IMR-90 (cell line): ENCODE measurements around the gene ZNF503. TPM values are rescaled to one million over a fixed set of nuclear protein-coding genes. Genes with fewer than 3 reads are reported as not detected.

Experiments
- ATAC-seq: fragments of 200-7000 bp; cut with Tn5 transposase; 2 replicates; pipeline ENCODE4 v1.9.1; 2020; ENCODE audit warnings: low read depth, mild to moderate bottlenecking, moderate library complexity
- BruUV-seq: library from RNA; stranded (reverse); fragments of 400-500 nt; replicated peaks from 2 replicates; lab custom pipeline; 2021; lab: Mats Ljungman, UMichigan
- CTCF ChIA-PET: fragments of 300-600 bp; formaldehyde crosslinking; extraction: SDS; loops from one replicate; lab custom pipeline; 2021; ENCODE audit warnings: antibody characterized with exemption; lab: Yijun Ruan, JAX
- POLR2A ChIA-PET: fragments of 300-600 bp; sonication (Branson Sonifier 250); formaldehyde crosslinking; loops from one replicate; lab custom pipeline; 2022; ENCODE audit warnings: antibody characterized with exemption; ENCODE audit not compliant: unreplicated experiment; lab: Charles Lee
- DNase-seq: peaks from one replicate; pipeline ENCODE4 v3.0.0; 2013
- H2AFZ ChIP-seq: replicated peaks from 2 replicates; pipeline ENCODE3; 2013; ENCODE audit warnings: low read length, mild to moderate bottlenecking; ENCODE audit not compliant: poor library complexity
- H2AK5ac ChIP-seq: 2 replicates; pipeline ENCODE4 v1.6.1; 2013; ENCODE audit warnings: low read depth, low read length, inconsistent platforms
- H2AK9ac ChIP-seq: replicated peaks from 2 replicates; pipeline ENCODE3; 2013; ENCODE audit warnings: mild to moderate bottlenecking, low read depth, low read length, moderate library complexity; ENCODE audit not compliant: poor library complexity
- H2BK120ac ChIP-seq: 2 replicates; pipeline ENCODE4 v1.6.1; 2013; ENCODE audit warnings: low read depth, low read length, inconsistent platforms
- H2BK15ac ChIP-seq: 3 replicates; pipeline ENCODE4 v1.6.1; 2013; ENCODE audit warnings: low read depth, low read length, inconsistent platforms
- H2BK20ac ChIP-seq: 2 replicates; pipeline ENCODE4 v1.6.1; 2013; ENCODE audit warnings: low read depth, mild to moderate bottlenecking, inconsistent platforms, low read length, moderate library complexity
- H2BK5ac ChIP-seq: 2 replicates; pipeline ENCODE4 v1.6.1; 2013; ENCODE audit warnings: mild to moderate bottlenecking, low read depth, low read length, inconsistent platforms; ENCODE audit not compliant: poor library complexity, severe bottlenecking
- H3K14ac ChIP-seq: replicated peaks from 2 replicates; pipeline ENCODE4 v1.6.1; 2013; ENCODE audit warnings: low read depth, low read length, inconsistent platforms
- H3K18ac ChIP-seq: 2 replicates; pipeline ENCODE4 v1.6.1; 2013; ENCODE audit warnings: low read depth, low read length, control low read depth
- H3K23ac ChIP-seq: 2 replicates; pipeline ENCODE4 v1.6.1; 2013; ENCODE audit warnings: low read depth, low read length, inconsistent platforms
- H3K27ac ChIP-seq: 2 replicates; pipeline ENCODE4 v1.5.1; 2013; ENCODE audit warnings: mild to moderate bottlenecking, control low read depth, low read length; ENCODE audit not compliant: insufficient read depth
- H3K27me3 ChIP-seq: 2 replicates; pipeline ENCODE4 v1.6.1; 2013; ENCODE audit warnings: low read length; ENCODE audit not compliant: control insufficient read depth, insufficient read depth
- H3K36me3 ChIP-seq: 2 replicates; pipeline ENCODE4 v1.6.1; 2013; ENCODE audit warnings: low read length, mixed read lengths; ENCODE audit not compliant: control insufficient read depth, insufficient read depth
- H3K4ac ChIP-seq: 2 replicates; pipeline ENCODE4 v1.6.1; 2013; ENCODE audit warnings: low read depth, low read length, inconsistent platforms
- H3K4me1 ChIP-seq: 2 replicates; pipeline ENCODE4 v1.6.1; 2013; ENCODE audit warnings: low read length, mixed read lengths; ENCODE audit not compliant: control insufficient read depth, insufficient read depth
- H3K4me2 ChIP-seq: 2 replicates; pipeline ENCODE4 v1.6.1; 2013; ENCODE audit warnings: low read depth, mild to moderate bottlenecking, control low read depth, low read length, moderate library complexity
- H3K4me3 ChIP-seq: 2 replicates; pipeline ENCODE4 v1.5.1; 2013; ENCODE audit warnings: low read depth, mild to moderate bottlenecking, control low read depth, low read length, moderate library complexity; ENCODE audit not compliant: insufficient read depth
- H3K56ac ChIP-seq: 2 replicates; pipeline ENCODE4 v1.6.1; 2013; ENCODE audit warnings: low read length, inconsistent platforms; ENCODE audit not compliant: insufficient read depth; ENCODE audit errors: extremely low read depth
- H3K79me1 ChIP-seq, 2 experiments: 2 replicates each; pipeline ENCODE4 v1.6.1; 2013; ENCODE audit warnings: low read length in 2 of 2, inconsistent platforms in 1 of 2, low read depth in 1 of 2
- H3K9ac ChIP-seq: 2 replicates; pipeline ENCODE4 v1.6.1; 2013; ENCODE audit warnings: low read depth, low read length, control low read depth
- H3K9me1 ChIP-seq: 2 replicates; pipeline ENCODE4 v1.6.1; 2013; ENCODE audit warnings: low read length, inconsistent platforms; ENCODE audit not compliant: insufficient read depth
- H3K9me3 ChIP-seq: 2 replicates; pipeline ENCODE4 v1.6.1; 2013; ENCODE audit warnings: low read length; ENCODE audit not compliant: control insufficient read depth, insufficient read depth
- H4K20me1 ChIP-seq: 2 replicates; pipeline ENCODE4 v1.6.1; 2013; ENCODE audit warnings: low read length, inconsistent platforms; ENCODE audit not compliant: insufficient read depth
- H4K5ac ChIP-seq: 2 replicates; pipeline ENCODE4 v1.6.1; 2013; ENCODE audit warnings: mild to moderate bottlenecking, low read depth, low read length, control low read depth
- H4K8ac ChIP-seq, 2 experiments: 2 replicates each; pipeline ENCODE4 v1.6.1; 2013; ENCODE audit warnings: low read depth in 2 of 2, low read length in 2 of 2, control low read depth in 1 of 2, inconsistent platforms in 1 of 2
- H4K91ac ChIP-seq: 2 replicates; pipeline ENCODE4 v1.6.1; 2013; ENCODE audit warnings: low read depth, low read length, inconsistent platforms; ENCODE audit not compliant: insufficient read depth
- BHLHE40 ChIP-seq: fragments of 150-350 bp; IDR thresholded peaks from 2 replicates; pipeline ENCODE4 v1.6.1; 2016; ENCODE audit warnings: mild to moderate bottlenecking, low read depth, low read length
- CHD1 ChIP-seq: IDR thresholded peaks from 2 replicates; pipeline ENCODE4 v1.6.1; 2012; ENCODE audit warnings: low read depth, low read length, improper control_type of control experiment
- CTCF ChIP-seq: conservative IDR thresholded peaks from 2 replicates; pipeline ENCODE4 v1.5.1; 2012; ENCODE audit warnings: mild to moderate bottlenecking, low read depth, low read length, improper control_type of control experiment
- ELK1 ChIP-seq: fragments of 150-350 bp; IDR thresholded peaks from 2 replicates; pipeline ENCODE4 v1.6.1; 2016; ENCODE audit warnings: low read depth, mild to moderate bottlenecking, low read length, moderate library complexity, borderline replicate concordance
- FOS ChIP-seq: fragments of 150-350 bp; IDR thresholded peaks from 2 replicates; pipeline ENCODE4 v1.6.1; 2016; ENCODE audit warnings: low read depth, low read length
- MAFK ChIP-seq: IDR thresholded peaks from 2 replicates; pipeline ENCODE4 v1.6.1; 2012; ENCODE audit warnings: low read depth, low read length, improper control_type of control experiment
- MAZ ChIP-seq: IDR thresholded peaks from 2 replicates; pipeline ENCODE4 v1.6.1; 2012; ENCODE audit warnings: low read depth, mild to moderate bottlenecking, low read length, improper control_type of control experiment, moderate library complexity, borderline replicate concordance
- MXI1 ChIP-seq: IDR thresholded peaks from 2 replicates; pipeline ENCODE4 v1.6.1; 2012; ENCODE audit warnings: low read depth, mild to moderate bottlenecking, low read length, moderate library complexity, borderline replicate concordance
- NFE2L2 ChIP-seq: fragments of 150-350 bp; IDR thresholded peaks from 2 replicates; pipeline ENCODE4 v1.6.1; 2016; ENCODE audit warnings: low read depth, mild to moderate bottlenecking, low read length
- POLR2A ChIP-seq: IDR thresholded peaks from 2 replicates; pipeline ENCODE4 v1.6.1; 2012; ENCODE audit warnings: mild to moderate bottlenecking, low read depth, low read length
- RAD21 ChIP-seq: IDR thresholded peaks from 2 replicates; pipeline ENCODE4 v1.6.1; 2012; ENCODE audit warnings: low read length, improper control_type of control experiment
- RCOR1 ChIP-seq: IDR thresholded peaks from 2 replicates; pipeline ENCODE4 v1.6.1; 2012; ENCODE audit warnings: mild to moderate bottlenecking, low read length, improper control_type of control experiment; ENCODE audit not compliant: insufficient replicate concordance
- RFX5 ChIP-seq: IDR thresholded peaks from 2 replicates; pipeline ENCODE4 v1.8.0; 2012; ENCODE audit warnings: low read depth, mild to moderate bottlenecking, low read length, moderate library complexity
- SMC3 ChIP-seq: fragments of 150-350 bp; IDR thresholded peaks from 2 replicates; pipeline ENCODE4 v1.6.1; 2016; ENCODE audit warnings: low read depth, mild to moderate bottlenecking, antibody characterized with exemption, low read length, moderate library complexity
- USF2 ChIP-seq: fragments of 150-350 bp; IDR thresholded peaks from 2 replicates; pipeline ENCODE4 v1.6.1; 2017; ENCODE audit warnings: mild to moderate bottlenecking, antibody characterized with exemption, low read length, low read depth
- WGBS, 2 experiments: methylation state at CpG; one replicate each; pipeline versions ENCODE4 v1.1.5 to v1.1.7; 2013; ENCODE audit warnings: missing lambda C conversion rate in 2 of 2; ENCODE audit not compliant: insufficient read length in 1 of 2; ENCODE audit errors: extremely low coverage in 2 of 2; 5-methylcytosine and 5-hydroxymethylcytosine counted together
- dilution Hi-C: fragments of 300-500 bp; cut with HindIII; formaldehyde crosslinking; loops from one replicate; pipeline ENCODE4 v1.14.3; 2018; ENCODE audit warnings: low sequenced_read_pairs; ENCODE audit not compliant: unreplicated experiment
- in situ Hi-C: fragments of 300-500 bp; cut with MboI; formaldehyde crosslinking; loops from 3 replicates; pipeline ENCODE4 v1.14.3; 2019; ENCODE audit warnings: low sequenced_read_pairs, inconsistent platforms, mixed read lengths
- intact Hi-C: fragments of 100-400 bp; cut with micrococcal nuclease; formaldehyde crosslinking; loops from 2 replicates; pipeline ENCODE4 v1.10.0; 2022
- polyA plus RNA-seq, 3 experiments: library from polyadenylated mRNA; depleted of rRNA; stranded (reverse); fragments of >200 nt; gene quantifications; 2 replicates each; pipeline ENCODE4 v1.2.3, GENCODE V29; 2012; ENCODE audit warnings: low replicate concordance in 1 of 3
- total RNA-seq: library from RNA; depleted of rRNA; stranded (reverse); fragments of >200 nt; gene quantifications from 2 replicates; pipeline ENCODE4 v1.2.3, GENCODE V29; 2012

Gene ZNF503
- total and polyA plus RNA-seq, 2 of the 4 experiments (the other 2 are of a cell fraction): 0.36 to 5.8 TPM

- BruUV-seq: no TSS peak
- in situ Hi-C loops (no loop called here), dilution Hi-C loops (no loop called here), intact Hi-C loops (no loop called here)
- Histone ChIP-seq H2AFZ (no peak overlapping the region), H4K91ac (no peak overlapping the region), H2BK15ac (no peak overlapping the region), H3K27me3 (no peaks in the 10 kb centered on the region; the same call in 1 of the 2 replicates), H4K20me1 (no peaks in the 10 kb centered on the region), H3K4ac (no peak overlapping the region), H3K4me2 (no peak overlapping the region), H2AK5ac (no peak overlapping the region), H3K56ac (no peak overlapping the region), H3K4me1 (peaks cover 5% of the 10 kb centered on the region; the same call in 1 of the 2 replicates), H3K9me3 (no peaks in the 10 kb centered on the region), H3K27ac (no peak overlapping the region), H2BK20ac (no peak overlapping the region), H3K18ac (no peak overlapping the region), H3K36me3 (no peaks in the 10 kb centered on the region), H2BK5ac (no peak overlapping the region), H3K4me3 (no peak overlapping the region), H3K79me1 (no peaks in the 10 kb centered on the region), H3K14ac (no peak overlapping the region), H2BK120ac (no peak overlapping the region), H4K8ac (no peak overlapping the region), H4K5ac (no peak overlapping the region), H2AK9ac (no peak overlapping the region), H3K9ac (no peak overlapping the region), H3K23ac (no peak overlapping the region), H3K9me1 (no peaks in the 10 kb centered on the region)
- no peak for ATAC-seq
- no CpG with 5 or more reads among the region's 6 CpGs for WGBS, 2 experiments
- ChIA-PET POLR2A (no interaction called here), CTCF (interaction anchor here (0.6 kb wide), 1 partner anchor 651 kb away, joined by 3 read pairs; no protein-coding TSS in a partner anchor)
- no peak for DNase-seq
- TF ChIP-seq MAFK (no peak), CHD1 (no peak), NFE2L2 (no peak), BHLHE40 (no peak), CTCF (no peak), FOS (no peak), ELK1 (no peak), RAD21 (no peak), RFX5 (no peak), RCOR1 (no peak), SMC3 (no peak), USF2 (no peak), POLR2A (no peak), MXI1 (no peak), MAZ (no peak)
Observed at GRCh38 chr10:75425291-75426079, 23.9 kb upstream of the ZNF503 start.
